ENCODE results near the gene NOD2.
A peak's percentile ranks its signal among the peaks of the same experiment; 100 is the strongest.

The NOD2 gene

DNA sequence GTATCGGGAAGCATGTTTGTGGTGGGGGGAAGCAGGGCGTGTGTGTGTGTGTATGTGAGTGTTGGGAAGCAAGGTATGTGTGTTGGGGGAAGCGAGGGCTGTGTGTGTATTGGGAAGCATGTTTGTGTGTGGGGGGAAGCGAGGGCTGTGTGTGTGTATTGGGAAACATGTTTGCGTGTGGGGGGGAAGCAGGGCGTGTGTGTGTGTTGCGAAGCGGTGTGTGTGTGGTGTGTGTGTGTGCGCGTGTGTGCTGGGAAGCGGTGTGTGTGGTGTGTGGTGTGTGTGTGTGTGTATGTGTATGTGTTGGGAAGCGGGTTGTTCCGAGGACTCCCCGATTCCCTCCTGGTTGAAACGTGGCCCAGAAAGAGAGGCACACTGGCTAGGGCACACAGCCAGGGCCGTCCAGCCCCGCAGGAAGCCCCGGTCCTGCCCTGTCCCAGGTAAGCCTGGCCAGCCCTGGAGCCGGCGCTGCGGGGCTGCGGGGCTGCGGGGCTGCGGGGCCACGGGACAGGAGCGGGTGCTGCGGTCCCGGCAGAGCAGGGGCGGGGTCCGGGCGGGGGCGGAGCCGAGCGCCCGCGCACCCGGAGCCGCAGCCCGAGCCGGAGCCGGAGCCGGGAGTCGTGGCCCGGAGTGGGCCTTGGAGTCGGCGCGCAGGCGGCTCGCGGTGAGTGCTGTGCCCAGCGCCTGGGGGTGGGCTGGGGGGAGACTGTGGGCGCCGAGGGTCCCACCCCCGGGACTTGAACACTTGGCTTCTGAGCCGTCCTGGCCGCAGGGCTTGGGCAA is at the start of gene NOD2:
TSS of gene NOD2 (plus strand) at position 608 of the 783 bp plus-strand sequence. CDS start 5,890 bp downstream, outside the sequence.
- DNase-seq: no peak

DNA sequence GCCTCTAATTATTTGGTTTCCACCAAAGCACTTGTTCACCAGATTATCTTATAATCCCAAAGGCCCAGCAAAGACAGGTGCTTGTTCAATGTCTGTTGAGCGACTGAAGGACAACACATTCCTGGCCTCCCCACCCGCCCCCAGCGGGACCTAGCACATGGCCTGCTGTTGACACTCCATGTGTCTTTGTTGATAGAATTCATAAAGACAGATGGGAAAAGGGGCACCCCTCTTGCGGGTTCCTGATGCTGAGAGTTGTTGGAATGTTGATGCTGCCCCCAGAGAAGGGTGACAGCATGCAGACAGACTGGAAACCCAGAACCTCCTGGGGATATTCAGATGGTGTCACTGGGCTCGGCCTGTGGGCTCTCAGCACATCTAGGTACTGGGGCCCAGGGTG is 49.2 kb upstream of the NOD2 start:
- no peak for DNase-seq

DNA sequence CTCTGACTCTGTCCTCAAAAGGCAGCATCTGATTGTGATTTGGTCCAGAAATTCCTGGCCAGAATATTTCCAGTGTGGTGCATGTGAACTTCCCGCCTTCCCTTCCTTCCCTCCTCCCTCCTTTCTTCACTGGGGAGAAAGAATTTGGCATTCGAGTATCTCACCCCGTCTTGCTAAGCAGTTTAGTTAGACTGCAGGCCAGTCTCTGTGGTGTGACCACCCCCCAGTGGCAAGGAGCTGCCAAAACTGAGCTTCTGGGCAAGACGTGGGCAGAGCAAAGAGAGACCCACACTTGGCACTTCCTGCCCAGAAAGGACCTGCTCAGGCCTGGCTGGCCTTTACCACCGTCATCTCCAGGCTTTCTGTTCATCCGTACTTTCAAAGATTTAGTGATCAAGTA is 48.7 kb upstream of the NOD2 start:
- peak; percentile 30 for DNase-seq

GRCh38 chr16:50645563-50646220 is 47.7 kb upstream of the NOD2 start:
- DNase-seq: no peak

DNA sequence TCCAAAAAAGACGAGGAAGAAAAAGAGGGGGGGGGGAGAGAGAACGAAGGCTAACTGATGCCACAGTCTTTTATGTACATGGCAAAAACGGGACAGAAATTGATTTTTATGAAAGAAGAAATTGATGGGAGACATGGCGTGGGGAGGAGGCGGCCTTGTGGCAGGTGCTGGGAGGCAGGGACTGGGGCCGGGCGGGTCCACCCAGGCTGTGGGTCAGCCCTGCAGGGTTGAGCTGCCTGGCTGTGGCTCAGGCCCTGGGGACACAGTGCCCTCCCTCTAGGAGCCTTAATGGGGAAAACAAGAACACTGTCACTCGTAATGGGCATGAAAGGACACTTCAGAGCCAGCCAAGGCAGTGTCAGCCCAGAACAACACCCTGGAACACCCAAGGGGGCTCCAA is 47.1 kb upstream of the NOD2 start:
- DNase-seq: no peak

GRCh38 chr16:50651835-50652438 is 41.5 kb upstream of the NOD2 start:
- no peak for DNase-seq

- no peak for DNase-seq
Measured at GRCh38 chr16:50652836-50653425, 40.5 kb upstream of the NOD2 start.

GRCh38 chr16:50653633-50654519 is 39.5 kb upstream of the NOD2 start:
- no peak for DNase-seq

GRCh38 chr16:50655558-50656055 is 37.8 kb upstream of the NOD2 start:
- no peak for DNase-seq

DNA sequence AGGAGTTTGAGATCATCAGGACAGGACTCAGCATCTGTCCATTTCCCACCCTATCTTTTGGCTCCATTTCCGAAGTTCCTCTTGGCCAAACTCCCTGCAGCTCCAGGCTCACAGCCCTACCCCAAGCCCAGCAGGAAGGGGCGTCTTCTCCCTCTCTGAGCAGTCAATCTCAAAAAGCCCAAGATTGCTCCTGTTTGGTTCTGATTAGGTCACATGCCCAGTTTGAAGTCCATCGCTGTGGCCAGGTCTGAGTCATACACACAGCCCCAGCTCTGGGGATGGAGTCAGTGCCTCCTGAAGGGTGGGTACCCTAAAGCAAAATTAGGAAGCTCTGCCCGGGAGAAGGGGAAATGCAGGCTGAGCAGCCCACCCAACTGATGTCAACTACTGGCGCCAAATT is 36.2 kb upstream of the NOD2 start:
- DNase-seq: peak; percentile 18

DNA sequence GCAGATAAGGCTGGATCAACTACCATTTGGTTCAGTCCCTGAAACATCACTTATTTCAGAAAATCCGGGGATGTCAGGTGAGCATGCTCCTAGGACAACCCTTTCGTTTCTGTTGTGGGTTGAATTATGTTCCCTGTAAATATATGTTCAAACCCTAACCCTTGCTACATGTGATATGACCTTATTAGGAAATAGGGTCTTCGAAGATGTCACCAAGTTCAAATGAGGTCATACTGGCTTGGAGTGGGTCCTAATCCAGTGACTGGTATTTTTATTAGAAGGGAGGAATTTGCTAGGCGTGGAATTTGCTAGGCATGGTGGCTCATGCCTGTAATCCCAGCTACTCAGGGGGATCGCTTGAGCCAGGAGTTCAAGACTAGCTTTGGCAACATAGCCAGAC is 33.6 kb upstream of the NOD2 start:
- peak; percentile 17 for DNase-seq

GRCh38 chr16:50662306-50662940 is 31.0 kb upstream of the NOD2 start:
- no peak for DNase-seq

- no peak for DNase-seq
Measured at GRCh38 chr16:50664270-50664669, 29.1 kb upstream of the NOD2 start.

GRCh38 chr16:50665128-50665878 is 28.1 kb upstream of the NOD2 start:
- peak; percentile 72 for DNase-seq

DNA sequence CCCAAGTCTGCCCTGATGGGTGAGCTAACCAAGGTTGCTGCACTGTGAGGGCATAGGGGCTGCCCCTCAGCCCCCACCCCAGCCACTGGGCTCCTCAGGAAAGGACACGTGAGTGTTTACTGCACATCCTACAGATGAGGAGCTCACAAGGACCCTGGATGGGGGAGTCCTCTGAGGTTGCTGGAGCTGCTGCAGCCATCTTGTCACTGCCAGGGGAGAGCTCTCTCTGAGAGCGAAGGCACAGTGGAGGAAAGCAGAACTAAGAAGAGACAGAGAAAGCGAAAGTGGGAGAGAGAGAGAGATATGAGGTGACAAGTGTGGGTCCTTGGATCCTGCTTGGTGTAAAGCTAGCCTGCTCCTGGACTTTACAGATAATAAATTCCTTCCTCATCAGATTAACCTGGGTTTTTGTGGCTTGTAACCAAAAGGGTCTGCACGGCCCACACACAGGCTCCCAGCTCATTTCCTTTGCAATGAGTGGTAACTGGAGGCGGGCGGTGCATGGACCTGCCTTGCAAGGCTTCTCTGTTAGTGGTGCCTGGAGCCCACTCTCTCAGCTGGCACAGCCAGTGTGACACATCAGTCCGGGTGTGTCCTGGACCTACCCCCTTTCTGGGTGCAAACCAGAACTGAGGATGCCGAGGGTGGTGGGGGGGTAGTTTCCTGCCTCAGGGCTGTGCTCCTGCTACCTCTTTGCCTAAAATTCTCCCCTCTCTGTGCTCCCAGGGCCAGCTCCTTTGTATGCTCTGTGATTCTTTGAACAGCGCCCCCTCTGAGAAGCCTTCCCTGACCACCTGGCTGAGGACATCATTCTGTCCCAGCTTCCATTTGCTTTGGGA is 26.5 kb upstream of the NOD2 start:
- no peak for DNase-seq

DNA sequence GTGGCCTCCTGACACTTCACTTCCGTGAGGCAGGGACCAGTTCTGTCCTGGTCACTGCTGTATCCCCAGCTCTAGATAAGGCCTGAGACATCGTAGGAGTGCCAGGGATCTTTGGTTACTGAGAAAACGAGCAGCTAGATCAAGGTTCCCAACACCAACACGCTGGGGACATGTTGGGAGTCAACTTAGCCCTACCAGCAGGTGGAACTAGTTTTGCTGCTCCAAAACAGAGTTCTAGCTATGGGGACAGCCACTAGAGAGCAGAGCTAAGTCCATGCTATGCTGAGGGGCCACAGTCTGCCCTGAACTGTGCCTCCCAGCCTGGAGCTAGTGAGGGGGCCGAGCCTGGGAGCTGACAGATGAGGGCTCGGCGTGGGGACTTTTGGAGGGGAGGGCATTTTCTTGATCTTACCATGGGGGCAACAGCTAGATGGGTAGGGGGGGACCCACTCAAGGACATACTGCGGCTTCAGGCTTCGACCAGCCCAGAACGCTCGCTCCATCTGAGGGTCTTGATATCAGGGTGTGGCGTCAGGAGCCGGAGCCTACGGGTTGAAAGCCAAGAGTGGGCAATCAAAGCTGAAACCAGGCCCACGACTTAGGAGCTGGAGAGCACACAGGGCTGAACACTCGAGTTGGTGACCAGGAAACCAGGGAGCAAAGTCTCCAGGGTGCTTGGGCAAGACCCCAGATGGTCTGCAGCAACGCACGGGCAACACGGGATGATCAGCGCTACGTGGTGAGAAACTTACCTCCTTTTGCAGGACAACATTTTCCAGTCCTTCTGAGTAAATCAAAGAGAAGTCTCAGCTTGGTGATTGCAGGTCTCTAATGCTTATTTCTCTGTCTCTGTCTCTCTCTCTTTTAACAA is 25.7 kb upstream of the NOD2 start:
- no peak for DNase-seq

- DNase-seq: no peak
Measured at GRCh38 chr16:50668368-50669008, 24.9 kb upstream of the NOD2 start.

DNA sequence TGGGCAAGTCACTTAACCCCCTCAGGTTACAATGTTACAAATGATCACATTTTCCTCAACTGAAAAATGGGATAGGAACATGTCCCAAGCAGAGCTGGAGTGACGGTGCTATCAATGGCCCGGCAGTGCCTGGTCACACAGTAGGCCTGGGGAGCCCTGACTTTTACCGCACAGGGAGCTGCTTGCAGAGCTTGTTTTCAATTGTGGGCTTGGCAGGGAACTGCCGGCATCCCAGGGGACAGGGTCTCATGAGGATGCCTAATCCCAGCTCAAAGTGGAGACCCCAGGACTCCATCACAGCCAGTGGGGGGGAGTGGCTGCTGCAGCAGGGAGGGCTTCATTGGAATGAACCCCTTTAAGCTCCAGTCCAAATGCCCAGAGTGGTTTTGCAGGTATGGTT is 23.7 kb upstream of the NOD2 start:
- DNase-seq: no peak

- no peak for DNase-seq
Measured at GRCh38 chr16:50670476-50670875, 22.9 kb upstream of the NOD2 start.

All from EL (cell line).